Limb (tissue), 2 donors: Measurements from ENCODE around the gene SLC38A3.
"Not testable (repeated sequence)": the region's sequence is repeated elsewhere in the genome, so short reads cannot be mapped to it uniquely, and the experiment has no call there.

Source experiments
- DNase-seq, 2 donors: peaks; one replicate each; pipeline ENCODE4 v3.0.0-alpha.2; 2016; ENCODE audit errors: extremely low spot score in 2 of 2

The SLC38A3 gene

DNA sequence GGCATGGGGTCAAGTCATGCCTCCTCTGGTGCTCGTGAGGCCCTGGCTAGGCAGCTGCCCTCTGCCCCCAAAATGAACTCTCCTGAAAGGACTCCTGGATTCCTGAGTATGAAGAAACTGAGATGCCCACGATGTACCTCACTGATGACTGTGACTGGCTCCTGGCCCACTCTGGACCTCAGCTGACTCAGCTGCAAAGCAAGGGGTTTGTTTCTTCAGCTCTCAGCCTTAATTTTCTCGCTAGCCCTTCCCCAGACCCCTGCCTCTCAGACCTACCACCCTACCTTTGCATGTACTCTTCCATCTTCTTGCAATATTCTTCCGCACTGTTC, 25.7 kb downstream of the SLC38A3 start:
- no peak for DNase-seq

GRCh38 chr3:50231581-50231980, 26.5 kb downstream of the SLC38A3 start:
- DNase-seq, result no peak

- no peak for DNase-seq
These were observed 27.2 kb downstream of the SLC38A3 start for GRCh38 chr3:50232303-50232702.

GRCh38 chr3:50233176-50233575, 28.1 kb downstream of the SLC38A3 start:
- no peak for DNase-seq

DNA sequence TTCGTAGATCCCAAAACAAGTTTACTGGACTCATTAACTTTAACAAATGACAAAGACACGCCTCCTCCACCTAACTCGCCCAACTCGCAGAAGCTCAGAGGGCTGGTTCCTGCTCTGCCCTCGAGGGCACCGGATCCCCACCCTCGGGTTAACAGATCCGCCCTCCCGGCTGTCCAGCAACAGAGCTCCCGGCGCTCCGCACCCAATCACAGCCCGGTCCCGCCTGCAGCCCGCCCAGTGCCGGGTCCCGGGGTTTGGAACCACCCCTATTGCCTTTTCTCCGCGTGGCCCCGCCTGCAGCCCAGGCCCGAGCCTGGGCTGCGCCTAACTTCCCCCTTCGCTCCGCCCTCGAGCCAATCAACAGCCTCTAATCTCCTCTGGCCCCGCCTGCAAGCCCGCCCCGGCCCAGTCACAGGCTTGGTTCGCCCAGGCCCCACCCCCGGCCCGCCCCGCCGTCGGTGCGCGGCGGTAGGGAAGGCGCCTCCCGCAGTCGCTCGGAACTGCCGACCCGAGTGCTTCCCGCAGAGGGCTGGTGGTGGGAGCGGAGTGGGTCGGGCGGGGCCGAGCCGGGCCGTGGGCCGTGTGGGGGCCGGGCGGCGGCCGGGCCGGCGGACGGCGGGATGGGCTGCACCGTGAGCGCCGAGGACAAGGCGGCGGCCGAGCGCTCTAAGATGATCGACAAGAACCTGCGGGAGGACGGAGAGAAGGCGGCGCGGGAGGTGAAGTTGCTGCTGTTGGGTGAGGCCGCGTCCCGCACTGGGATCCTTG, 30.8 kb downstream of the SLC38A3 start, which contains the start of gene GNAI2:
Gene GNAI2, plus strand, starts transcription at position 489 of the 768 bp plus-strand sequence. Its CDS starts 132 bp downstream, at position 621.
- peak; percentile 98 to 100 for DNase-seq

GRCh38 chr3:50236484-50237132, 31.5 kb downstream of the SLC38A3 start:
- no peak for DNase-seq

DNA sequence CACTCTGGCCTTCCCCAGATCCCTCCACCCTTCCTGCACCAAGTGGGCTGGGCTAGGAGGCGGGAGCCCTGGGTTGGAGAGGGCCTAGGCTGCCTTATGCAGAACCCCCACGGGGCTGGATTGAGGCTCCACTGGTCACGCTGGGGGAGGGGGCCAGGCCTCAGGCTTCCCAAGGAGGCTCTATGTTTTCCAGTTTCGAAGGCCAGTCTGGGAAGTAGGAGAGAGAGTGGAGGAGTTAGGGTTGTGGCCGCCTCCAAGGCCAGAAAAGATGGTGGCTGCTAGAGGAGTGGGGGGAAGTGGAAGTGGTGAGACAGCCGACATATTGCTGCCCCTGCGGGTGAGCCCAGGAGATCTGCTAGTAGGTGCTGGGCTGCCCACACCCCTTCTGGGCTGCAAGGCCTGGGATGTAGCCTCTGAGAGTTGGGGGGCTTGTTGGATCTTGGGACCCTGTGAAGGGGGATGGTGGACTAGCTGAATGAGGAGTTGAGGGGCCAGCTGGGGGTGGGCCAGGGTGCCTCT, 32.1 kb downstream of the SLC38A3 start:
- DNase-seq, result no peak

DNA sequence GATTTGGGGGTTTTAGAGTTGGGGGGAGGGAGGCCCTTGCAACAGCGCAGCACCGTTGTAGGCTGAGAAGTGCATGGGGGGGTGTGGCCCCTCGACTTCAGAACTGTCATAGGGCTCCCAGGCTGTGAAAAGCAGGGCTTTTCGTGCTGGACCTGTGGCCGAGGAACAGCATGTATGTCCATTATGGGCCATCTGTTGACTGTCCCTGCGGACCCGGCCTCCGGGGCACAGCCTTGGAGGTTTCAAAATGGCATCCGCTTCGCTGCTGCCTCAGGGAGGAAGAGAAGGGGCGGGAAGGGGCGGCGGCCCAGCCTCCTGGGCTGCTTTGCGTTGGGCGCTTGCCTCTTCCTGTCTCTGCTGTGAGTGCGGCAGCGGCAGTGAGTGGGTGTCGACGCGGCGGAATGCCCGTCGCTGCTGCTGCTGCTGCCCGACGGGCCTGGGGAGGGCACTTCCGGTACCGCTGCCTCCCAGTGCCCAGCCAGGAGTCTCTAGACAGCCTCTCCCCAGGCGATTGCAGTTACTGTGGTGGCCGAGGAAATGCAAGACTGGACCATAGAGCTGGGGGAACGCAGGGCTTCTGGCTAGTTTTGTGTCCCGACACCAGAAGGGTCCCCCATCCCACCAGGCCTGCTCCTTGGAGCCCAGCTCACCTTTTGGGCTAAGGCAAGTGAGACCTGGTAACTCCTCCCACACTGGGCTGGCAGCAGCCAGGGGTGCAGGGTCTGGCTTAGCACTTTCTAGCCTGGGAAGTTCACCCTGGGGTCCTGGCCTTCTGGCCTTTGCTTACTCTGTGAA, 32.9 kb downstream of the SLC38A3 start:
- DNase-seq, result peak in 1 of 2 donors; percentile 73

- DNase-seq, result no peak
These were observed 33.5 kb downstream of the SLC38A3 start for GRCh38 chr3:50238549-50239026.

- no peak for DNase-seq
These were observed 34.6 kb downstream of the SLC38A3 start for GRCh38 chr3:50239649-50240048.

- no peak for DNase-seq
These were observed 36.1 kb downstream of the SLC38A3 start for GRCh38 chr3:50241163-50241562.

GRCh38 chr3:50241713-50242380, 36.8 kb downstream of the SLC38A3 start:
- no peak for DNase-seq

- no peak for DNase-seq
These were observed 37.3 kb downstream of the SLC38A3 start for GRCh38 chr3:50242381-50242770.

DNA sequence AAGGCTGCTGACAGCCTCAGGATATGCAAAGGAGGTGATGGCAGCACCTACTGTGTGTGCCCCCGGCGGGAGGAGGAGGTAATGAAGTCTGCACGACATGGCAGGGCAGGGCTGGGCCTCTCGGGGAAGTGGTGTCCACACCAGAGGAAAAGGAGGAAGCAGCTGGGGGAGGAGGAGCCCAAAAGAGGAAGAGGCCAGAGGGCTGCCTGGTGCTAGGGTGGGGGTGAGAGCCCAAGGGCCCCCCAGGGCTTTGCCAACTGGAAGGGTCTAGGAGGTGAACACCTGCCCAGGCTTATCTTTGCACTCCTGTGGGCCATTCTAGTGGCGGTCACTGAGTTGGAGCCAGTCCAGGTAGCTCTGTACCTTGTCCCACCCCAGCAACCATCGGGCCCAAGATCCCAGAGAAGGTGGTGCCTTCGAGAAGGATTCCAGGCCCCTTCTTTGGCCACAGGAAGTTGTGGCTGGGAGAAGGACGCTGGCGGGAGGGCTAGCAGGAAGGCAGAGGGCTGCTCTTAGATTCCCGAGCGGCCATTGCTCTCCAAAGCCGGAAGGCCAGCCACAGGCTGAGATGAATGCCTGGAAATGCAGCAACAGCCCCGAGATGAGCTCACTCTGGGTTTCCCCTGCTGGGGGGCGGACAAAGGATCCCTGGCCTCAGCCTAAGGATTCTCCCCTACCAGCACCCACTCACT, 37.9 kb downstream of the SLC38A3 start:
- no peak for DNase-seq

DNA sequence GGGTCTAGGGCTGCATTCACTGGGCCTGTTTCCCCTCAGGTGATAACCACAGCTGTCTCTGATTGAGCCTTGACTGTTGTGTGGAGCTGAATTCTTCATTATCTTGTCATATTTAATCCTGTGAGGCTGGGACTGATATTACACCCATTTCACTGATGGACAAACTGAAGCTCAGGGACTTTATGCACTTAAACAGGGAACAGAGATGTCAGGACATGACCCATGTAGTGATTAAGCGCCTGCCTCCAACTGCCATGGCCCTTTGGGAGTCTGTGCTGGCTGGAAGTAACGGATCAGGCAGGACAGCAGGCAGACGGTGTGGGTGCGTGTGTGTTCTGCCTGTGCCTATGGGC, 38.4 kb downstream of the SLC38A3 start:
- DNase-seq, result no peak

- not testable (repeated sequence) for DNase-seq
These were observed 39.7 kb downstream of the SLC38A3 start for GRCh38 chr3:50244813-50245212.

DNA sequence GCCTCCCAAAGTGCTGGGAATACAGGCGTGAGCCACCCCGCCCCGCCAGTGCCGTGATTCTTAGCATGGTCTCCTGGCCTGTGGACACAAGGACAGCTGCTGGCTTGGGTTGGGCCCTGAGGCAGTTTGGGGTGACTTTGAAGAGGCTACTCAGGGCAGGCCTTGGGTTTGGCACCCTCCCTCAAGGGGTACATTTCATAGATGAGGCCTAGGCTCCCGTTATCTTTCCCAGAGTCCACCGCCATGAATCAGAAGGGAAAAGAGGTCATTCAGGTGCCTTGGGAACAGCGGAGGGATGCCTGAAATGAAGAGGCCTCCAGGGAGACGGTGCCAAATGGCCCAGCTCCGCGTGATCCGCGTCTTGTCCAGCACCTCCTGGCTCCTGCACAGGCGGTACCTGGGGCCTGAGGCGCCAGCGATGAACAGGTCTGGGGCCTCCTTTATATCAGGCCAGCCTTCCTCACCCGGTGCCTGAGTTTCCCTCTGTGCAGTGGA, 40.2 kb downstream of the SLC38A3 start:
- DNase-seq, result no peak

DNA sequence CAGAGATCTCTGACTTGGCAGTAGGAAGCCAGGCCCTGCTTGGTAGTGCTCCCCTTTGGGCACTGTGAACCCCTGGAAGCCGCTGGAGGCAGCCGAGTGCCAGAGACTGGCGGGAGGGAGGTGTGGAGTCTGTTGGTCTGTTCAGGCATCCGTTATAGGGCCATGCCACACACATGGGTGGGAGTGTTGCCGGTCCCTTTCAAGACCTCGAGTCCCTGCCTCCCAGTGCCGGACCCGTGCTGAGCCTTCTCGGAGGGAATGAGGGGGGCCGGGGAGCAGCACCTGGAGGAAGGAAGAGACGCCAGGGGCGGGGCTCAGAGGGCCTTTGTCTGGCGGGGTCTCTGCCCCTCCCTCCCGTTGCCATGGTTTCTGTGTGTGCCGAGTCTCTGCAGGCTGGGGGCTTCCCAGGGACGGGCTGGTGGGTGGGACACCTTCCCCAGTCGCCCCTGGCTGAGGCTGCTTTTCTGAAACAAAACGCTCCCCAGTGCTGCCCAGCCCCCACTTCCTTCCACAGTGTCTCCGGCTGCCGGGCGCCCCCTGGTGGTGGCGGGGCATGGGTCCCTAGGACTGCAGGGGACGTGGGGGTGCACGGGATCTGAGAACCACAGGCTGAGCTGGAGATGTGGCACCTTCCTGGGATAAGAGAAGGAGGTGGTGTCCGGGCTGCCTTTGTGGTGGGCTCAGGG, 40.9 kb downstream of the SLC38A3 start:
- DNase-seq, result peak; percentile 89 to 98

- no peak for DNase-seq
These were observed 41.5 kb downstream of the SLC38A3 start for GRCh38 chr3:50246517-50246954.

GRCh38 chr3:50248387-50248786, 43.3 kb downstream of the SLC38A3 start:
- DNase-seq, result no peak
